HG02798 (cell line): Measurements from ENCODE around the gene CDH18.

ENCODE experiments used
- ATAC-seq: cut with Tn5 transposase; IDR thresholded peaks from one replicate; pipeline ENCODE4 v1.9.1; 2021; ENCODE audit warnings: mild to moderate bottlenecking; ENCODE audit not compliant: unreplicated experiment, poor library complexity

The CDH18 gene

GRCh38 chr5:19940192-19940591 lies 47.8 kb downstream of the CDH18 start:
- ATAC-seq: no peak

- no peak for ATAC-seq
These were observed 57.5 kb downstream of the CDH18 start for GRCh38 chr5:19930451-19930850.

GRCh38 chr5:19928562-19929421 lies 59.2 kb downstream of the CDH18 start:
- ATAC-seq: peak; percentile 52

- no peak for ATAC-seq
These were observed 60.1 kb downstream of the CDH18 start for GRCh38 chr5:19927919-19928318.

GRCh38 chr5:19927170-19927569 lies 60.8 kb downstream of the CDH18 start:
- no peak for ATAC-seq

GRCh38 chr5:19923742-19924141 lies 64.3 kb downstream of the CDH18 start:
- ATAC-seq: no peak

GRCh38 chr5:19920761-19921160 lies 67.2 kb downstream of the CDH18 start:
- ATAC-seq: no peak

GRCh38 chr5:19918780-19919179 lies 69.2 kb downstream of the CDH18 start:
- ATAC-seq: no peak

GRCh38 chr5:19917588-19918122 lies 70.3 kb downstream of the CDH18 start:
- no peak for ATAC-seq

GRCh38 chr5:19910136-19910535 lies 77.9 kb downstream of the CDH18 start:
- ATAC-seq: no peak

GRCh38 chr5:19904766-19905165 lies 83.2 kb downstream of the CDH18 start:
- ATAC-seq: no peak

GRCh38 chr5:19903611-19904010 lies 84.4 kb downstream of the CDH18 start:
- ATAC-seq: no peak

- no peak for ATAC-seq
These were observed 85.6 kb downstream of the CDH18 start for GRCh38 chr5:19902316-19902934.

GRCh38 chr5:19900269-19900668 lies 87.7 kb downstream of the CDH18 start:
- no peak for ATAC-seq

- ATAC-seq: no peak
These were observed 96.3 kb downstream of the CDH18 start for GRCh38 chr5:19891658-19892057.

- ATAC-seq: no peak
These were observed 101.7 kb downstream of the CDH18 start for GRCh38 chr5:19886123-19886917.

- ATAC-seq: no peak
These were observed 102.8 kb downstream of the CDH18 start for GRCh38 chr5:19885040-19885824.

GRCh38 chr5:19880859-19881436 lies 107.1 kb downstream of the CDH18 start:
- ATAC-seq: no peak

- no peak for ATAC-seq
These were observed 107.5 kb downstream of the CDH18 start for GRCh38 chr5:19880458-19880857.

GRCh38 chr5:19874811-19875210 lies 113.2 kb downstream of the CDH18 start:
- no peak for ATAC-seq
